ENCODE results near the gene MORN5. TPM values are rescaled to one million over a fixed set of nuclear protein-coding genes. Genes with fewer than 3 reads are reported as not detected.
A peak's percentile ranks its signal among the peaks of the same experiment; 100 is the strongest.

Gene MORN5
- total RNA-seq, 2 experiments from 2014 or later, result not detected

DNA sequence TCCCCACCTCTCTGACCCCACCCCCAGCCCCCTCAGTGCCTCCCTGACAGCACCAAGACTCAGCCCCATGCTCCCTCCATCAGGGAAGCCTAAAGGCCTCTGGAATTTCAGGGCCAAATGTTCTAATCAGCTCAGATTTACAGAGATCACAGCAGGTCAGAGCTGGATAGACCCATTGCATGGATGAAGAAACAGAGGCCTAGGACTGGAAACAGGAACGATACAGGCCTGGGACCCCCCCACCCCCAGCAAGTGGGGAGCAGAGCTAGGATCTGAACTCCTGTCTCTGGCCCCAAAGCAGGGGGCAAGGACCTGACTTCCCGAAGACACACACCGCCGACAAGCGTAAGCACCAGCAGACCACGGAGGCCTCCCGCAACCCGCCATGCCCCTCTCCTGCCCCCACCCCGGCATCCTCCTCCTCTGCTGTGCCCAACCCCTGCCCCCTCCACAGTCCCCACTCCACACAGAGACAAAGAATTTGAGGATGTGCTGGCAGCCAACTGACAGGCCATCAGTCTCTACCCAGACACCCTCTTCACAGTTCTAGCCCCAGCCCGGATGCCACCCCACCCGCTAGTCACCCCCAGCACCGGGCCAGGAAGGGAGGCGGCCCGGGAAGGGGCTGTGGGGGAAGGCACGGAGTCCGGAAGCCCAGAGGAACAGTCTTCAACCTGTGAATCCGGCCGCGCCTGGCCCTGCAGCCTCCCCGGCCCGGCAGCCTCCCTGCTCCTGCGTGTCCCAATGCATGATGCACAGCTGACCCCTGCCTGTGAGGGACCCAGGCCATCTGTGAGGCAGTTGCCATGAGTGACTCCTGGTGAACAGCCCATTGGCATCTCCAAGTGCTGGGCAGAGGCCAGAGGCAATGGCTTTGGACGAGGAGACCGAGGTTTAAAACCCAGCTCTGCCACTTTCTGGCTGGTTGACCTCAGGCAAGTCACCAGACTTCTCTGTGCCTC is 31.4 kb upstream of the MORN5 start:
- peaks cover 30% of the 10 kb centered on the region for H3K27me3 Mint-ChIP-seq
- POLR2A ChIA-PET, result interaction anchor here (0.6 kb wide), 1 partner anchor 80 kb away, joined by 8 read pairs; no protein-coding TSS in a partner anchor
- DNase-seq, result peak; percentile 53
- peak overlapping the region; percentile 52 for H3K4me3 Mint-ChIP-seq
- ATAC-seq (ENCODE audit: low read depth), result peak; percentile 65
- no peaks in the 10 kb centered on the region for H3K36me3 Mint-ChIP-seq
- no peaks in the 10 kb centered on the region for H3K9me3 Mint-ChIP-seq
- H3K27ac Mint-ChIP-seq, result peak overlapping the region; percentile 86
- H3K4me1 Mint-ChIP-seq, result peaks cover 19% of the 10 kb centered on the region

- no peak for ATAC-seq (ENCODE audit: low read depth)
- H3K36me3 Mint-ChIP-seq, result no peaks in the 10 kb centered on the region
- H3K9me3 Mint-ChIP-seq, result no peaks in the 10 kb centered on the region
- peaks cover 19% of the 10 kb centered on the region for H3K4me1 Mint-ChIP-seq
- no peak overlapping the region for H3K4me3 Mint-ChIP-seq
- DNase-seq, result no peak
- H3K27ac Mint-ChIP-seq, result no peak overlapping the region
- POLR2A ChIA-PET, result interaction anchor here (1.1 kb wide), 1 partner anchor 136 kb away, joined by 3 read pairs; the partner anchor contains the start of genes MRRF and RBM18
- H3K27me3 Mint-ChIP-seq, result peaks cover 30% of the 10 kb centered on the region
These were observed 30.8 kb upstream of the MORN5 start for GRCh38 chr9:122128969-122129343.

GRCh38 chr9:122129969-122130368 is 29.7 kb upstream of the MORN5 start:
- Mint-ChIP-seq H3K27ac (no peak overlapping the region), H3K27me3 (peaks cover 29% of the 10 kb centered on the region), H3K9me3 (no peaks in the 10 kb centered on the region), H3K4me1 (peaks cover 19% of the 10 kb centered on the region), H3K36me3 (no peaks in the 10 kb centered on the region), H3K4me3 (no peak overlapping the region)
- DNase-seq (no peak), ATAC-seq (ENCODE audit: low read depth) (no peak)
- POLR2A ChIA-PET, result interaction anchor here (1.1 kb wide), 1 partner anchor 135 kb away, joined by 3 read pairs; the partner anchor contains the start of genes MRRF and RBM18

DNA sequence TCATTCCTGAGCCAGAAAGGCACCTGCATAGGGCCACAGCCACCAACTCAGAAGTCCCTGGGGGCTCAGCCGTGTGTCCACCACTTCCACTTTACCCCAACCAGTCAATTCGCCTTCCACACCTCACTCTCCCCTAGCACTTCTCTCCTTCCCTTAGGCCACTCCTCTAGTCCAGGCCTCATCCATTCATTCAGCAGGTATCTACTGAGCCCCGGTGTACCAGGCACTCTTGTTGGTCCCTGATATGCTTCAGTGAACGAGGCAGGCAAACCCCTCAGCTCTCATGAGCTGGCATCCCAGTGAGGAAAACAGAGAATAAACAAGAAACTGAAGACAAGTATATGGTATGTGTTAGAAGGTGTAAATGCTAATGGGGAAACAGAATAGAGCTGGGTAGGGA is 28.9 kb upstream of the MORN5 start:
- peaks cover 22% of the 10 kb centered on the region for H3K27me3 Mint-ChIP-seq
- ATAC-seq (ENCODE audit: low read depth), result no peak
- H3K4me1 Mint-ChIP-seq, result peaks cover 15% of the 10 kb centered on the region

GRCh38 chr9:122131401-122132001 is 28.2 kb upstream of the MORN5 start:
- no peaks in the 10 kb centered on the region for H3K36me3 Mint-ChIP-seq
- no peak overlapping the region for H3K27ac Mint-ChIP-seq
- peaks cover 15% of the 10 kb centered on the region for H3K27me3 Mint-ChIP-seq
- ATAC-seq (ENCODE audit: low read depth) (no peak), DNase-seq (no peak)
- H3K4me1 Mint-ChIP-seq, result peaks cover 10% of the 10 kb centered on the region
- no peak overlapping the region for H3K4me3 Mint-ChIP-seq
- no peaks in the 10 kb centered on the region for H3K9me3 Mint-ChIP-seq
- POLR2A ChIA-PET, result interaction anchor here (1.2 kb wide), 1 partner anchor 15 kb away, joined by 3 read pairs; no protein-coding TSS in a partner anchor

More for the DNA sequence above, 28.9 kb upstream of the MORN5 start:
- Mint-ChIP-seq H3K4me3 (no peak overlapping the region), H3K27ac (no peak overlapping the region), H3K9me3 (no peaks in the 10 kb centered on the region), H3K36me3 (no peaks in the 10 kb centered on the region)
- DNase-seq, result no peak
- POLR2A ChIA-PET, result interaction anchor here (1.2 kb wide), 1 partner anchor 15 kb away, joined by 3 read pairs; no protein-coding TSS in a partner anchor

- Mint-ChIP-seq H3K4me3 (no peak overlapping the region), H3K36me3 (no peaks in the 10 kb centered on the region), H3K27me3 (peaks cover 9% of the 10 kb centered on the region), H3K9me3 (no peaks in the 10 kb centered on the region), H3K4me1 (peaks cover 5% of the 10 kb centered on the region), H3K27ac (no peak overlapping the region)
- DNase-seq (no peak), ATAC-seq (ENCODE audit: low read depth) (no peak)
- POLR2A ChIA-PET, result interaction anchor here (0.9 kb wide), 1 partner anchor 215 kb away, joined by 4 read pairs; no protein-coding TSS in a partner anchor
These were observed 27.2 kb upstream of the MORN5 start for GRCh38 chr9:122132539-122132938.

DNA sequence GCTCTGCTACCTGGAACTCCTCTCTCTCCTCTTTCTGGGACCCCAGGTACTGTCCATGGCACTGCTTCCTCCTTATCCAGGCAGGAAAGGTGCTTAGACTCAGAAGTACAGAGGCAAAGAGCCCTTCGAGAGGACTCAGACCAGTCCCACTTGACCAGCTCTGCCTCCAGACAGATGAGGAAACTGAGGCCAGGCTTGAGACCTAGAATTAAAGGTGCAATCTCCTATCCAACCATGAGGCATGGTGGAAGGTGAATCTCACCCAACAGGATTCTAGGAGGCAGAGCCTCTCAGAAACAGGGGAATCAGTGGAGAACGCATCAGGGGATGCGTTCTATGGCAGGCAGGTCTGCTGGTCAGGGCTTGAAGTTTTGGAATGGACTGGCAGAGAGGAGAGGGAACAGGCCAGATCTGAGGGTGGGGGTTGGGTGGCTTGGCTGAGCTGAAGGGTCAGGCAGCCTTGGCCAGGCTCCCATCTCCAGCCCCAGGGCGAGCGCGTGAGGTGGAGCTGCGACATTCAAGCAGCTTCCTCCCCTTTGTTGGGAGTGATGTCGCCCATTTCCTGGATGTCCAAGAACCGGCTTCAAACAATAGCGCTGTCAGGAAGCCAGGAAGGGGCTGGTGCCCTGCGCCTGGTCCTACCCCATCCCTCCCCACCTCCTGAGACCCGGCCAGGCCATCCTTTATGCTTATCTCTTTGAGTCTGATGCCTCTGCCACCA is 26.3 kb upstream of the MORN5 start:
- Mint-ChIP-seq H3K9me3 (no peaks in the 10 kb centered on the region), H3K4me1 (peaks cover 2% of the 10 kb centered on the region), H3K27ac (no peak overlapping the region), H3K36me3 (no peaks in the 10 kb centered on the region), H3K4me3 (no peak overlapping the region), H3K27me3 (peaks cover 9% of the 10 kb centered on the region)
- POLR2A ChIA-PET, result interaction anchor here (0.9 kb wide), 1 partner anchor 214 kb away, joined by 4 read pairs; no protein-coding TSS in a partner anchor
- DNase-seq (no peak), ATAC-seq (ENCODE audit: low read depth) (no peak)

- no peak for DNase-seq
- H3K9me3 Mint-ChIP-seq, result no peaks in the 10 kb centered on the region
- H3K27ac Mint-ChIP-seq, result no peak overlapping the region
- H3K27me3 Mint-ChIP-seq, result peaks cover 9% of the 10 kb centered on the region
- H3K36me3 Mint-ChIP-seq, result no peaks in the 10 kb centered on the region
- POLR2A ChIA-PET, result no interaction called here
- peaks cover 2% of the 10 kb centered on the region for H3K4me1 Mint-ChIP-seq
- no peak for ATAC-seq (ENCODE audit: low read depth)
- no peak overlapping the region for H3K4me3 Mint-ChIP-seq
These were observed 25.6 kb upstream of the MORN5 start for GRCh38 chr9:122133984-122134535.

DNA sequence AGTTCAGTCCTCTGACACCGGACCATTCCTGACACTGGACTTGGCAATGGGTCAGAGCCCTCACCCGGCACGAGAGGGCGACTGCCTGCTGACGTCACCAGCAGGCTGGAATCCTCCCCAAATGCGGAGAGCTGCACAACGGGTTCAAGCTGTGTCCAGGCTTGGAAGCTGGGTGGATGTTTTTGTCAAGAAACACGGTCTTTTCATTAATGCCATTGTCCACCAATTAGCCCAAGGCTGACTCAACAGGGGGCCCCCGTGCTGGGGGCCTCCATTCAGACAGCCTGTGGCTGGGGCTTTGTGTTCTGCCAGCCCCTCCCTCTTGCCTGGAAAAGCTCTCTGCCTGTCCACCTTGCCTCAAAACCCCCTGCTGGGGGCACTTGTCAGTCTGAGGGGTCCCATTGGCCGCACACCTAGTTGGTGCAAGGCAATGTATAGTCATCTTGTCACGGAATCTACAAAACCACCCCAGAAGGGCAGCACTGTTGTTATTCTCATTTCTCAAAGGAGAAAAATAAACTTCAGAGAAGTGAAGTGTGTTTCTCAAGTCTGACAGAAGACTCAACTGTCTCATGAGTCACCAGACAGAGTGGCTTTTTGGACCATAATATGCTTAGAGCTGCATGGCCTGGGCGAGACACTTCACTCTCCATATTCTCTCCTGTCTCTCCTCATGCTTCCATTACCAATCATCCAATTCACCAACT is 24.7 kb upstream of the MORN5 start:
- peaks cover 6% of the 10 kb centered on the region for H3K27me3 Mint-ChIP-seq
- H3K4me1 Mint-ChIP-seq, result no peaks in the 10 kb centered on the region
- POLR2A ChIA-PET, result no interaction called here
- no peaks in the 10 kb centered on the region for H3K9me3 Mint-ChIP-seq
- no peak overlapping the region for H3K4me3 Mint-ChIP-seq
- DNase-seq, result no peak
- no peaks in the 10 kb centered on the region for H3K36me3 Mint-ChIP-seq
- no peak overlapping the region for H3K27ac Mint-ChIP-seq
- no peak for ATAC-seq (ENCODE audit: low read depth)

GRCh38 chr9:122135529-122135859 is 24.2 kb upstream of the MORN5 start:
- DNase-seq (no peak), ATAC-seq (ENCODE audit: low read depth) (no peak)
- Mint-ChIP-seq H3K4me3 (no peak overlapping the region), H3K4me1 (no peaks in the 10 kb centered on the region), H3K36me3 (no peaks in the 10 kb centered on the region), H3K9me3 (no peaks in the 10 kb centered on the region), H3K27me3 (peaks cover 6% of the 10 kb centered on the region), H3K27ac (no peak overlapping the region)
- POLR2A ChIA-PET, result no interaction called here

DNA sequence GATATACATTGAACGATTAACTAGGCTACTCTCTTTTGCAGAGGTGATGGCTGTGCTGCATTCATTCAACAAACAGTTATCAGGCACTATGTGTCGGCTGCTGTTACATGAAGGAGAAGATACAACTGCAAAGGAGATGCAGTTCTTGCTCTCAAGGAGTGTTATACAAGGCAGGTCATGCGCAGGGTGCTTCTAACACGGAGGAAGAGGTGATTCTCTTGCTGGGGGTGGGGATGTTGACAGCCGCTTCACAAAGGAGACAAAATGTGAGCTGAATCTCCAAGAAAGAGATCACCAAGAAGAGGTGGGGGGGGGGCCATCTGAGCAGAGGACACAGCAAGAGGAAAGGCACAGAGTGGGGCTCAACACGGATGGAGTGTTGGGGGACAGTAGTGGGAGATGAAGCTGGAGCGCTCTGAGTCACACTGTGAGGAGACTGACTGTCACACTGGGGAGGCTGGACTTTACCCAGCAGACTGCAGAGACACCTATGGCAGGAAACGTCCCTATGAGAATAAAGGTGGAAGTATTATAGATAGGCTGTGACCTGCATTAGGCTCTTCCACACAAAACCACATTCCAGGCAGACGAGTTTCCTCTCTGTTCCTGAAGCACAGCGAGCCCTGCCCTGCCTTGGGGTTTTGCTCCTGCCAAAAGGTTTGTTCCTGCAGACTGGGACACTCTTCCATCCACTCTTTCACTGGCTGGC is 21.0 kb upstream of the MORN5 start:
- H3K27ac Mint-ChIP-seq, result no peak overlapping the region
- H3K27me3 Mint-ChIP-seq, result no peaks in the 10 kb centered on the region
- H3K36me3 Mint-ChIP-seq, result peaks cover 8% of the 10 kb centered on the region
- ATAC-seq (ENCODE audit: low read depth) (no peak), DNase-seq (no peak)
- H3K4me3 Mint-ChIP-seq, result no peak overlapping the region
- H3K4me1 Mint-ChIP-seq, result no peaks in the 10 kb centered on the region
- no peaks in the 10 kb centered on the region for H3K9me3 Mint-ChIP-seq
- POLR2A ChIA-PET, result no interaction called here
